Measurements from ENCODE around the gene HIP1R.
"Not testable (repeated sequence)": the region's sequence is repeated elsewhere in the genome, so short reads cannot be mapped to it uniquely, and the experiment has no call there.

Gene HIP1R

GRCh38 chr12:122804957-122805356 lies 30.3 kb upstream of the HIP1R start:
- DNase-seq (ENCODE audit: extremely low spot score); POLR2A ChIA-PET: not testable (repeated sequence)
- CTCF ChIA-PET: interaction anchor here (1.7 kb wide), 1 partner anchor 11 kb away, joined by 4 read pairs; no protein-coding TSS in a partner anchor
- TF ChIP-seq ZNF384 (IDR thresholded peaks at IDR 0.05): peak; percentile 36; the same call in 1 of the 2 replicates

DNA sequence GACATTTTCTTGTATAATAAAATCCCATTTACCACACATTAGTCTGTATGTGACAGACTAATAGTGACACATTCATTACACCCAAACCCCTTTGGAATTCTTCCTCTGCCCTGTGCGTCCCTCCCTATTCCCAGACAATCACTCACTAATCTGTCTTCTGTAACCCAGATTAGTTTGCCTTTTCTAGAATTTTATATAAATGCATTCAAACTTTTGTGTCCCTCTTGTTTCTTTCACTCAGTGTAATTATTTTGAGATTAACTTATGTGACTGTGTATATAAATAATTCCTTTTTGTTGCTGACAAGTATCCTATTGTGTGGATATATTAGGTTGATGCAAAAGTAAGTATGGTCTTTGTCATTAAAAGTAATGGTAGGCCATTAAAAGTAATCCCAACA lies 27.6 kb upstream of the HIP1R start:
- CTCF ChIA-PET: no interaction called here
- DNase-seq (ENCODE audit: extremely low spot score): no peak
- POLR2A ChIA-PET: no interaction called here
- TF ChIP-seq FOXA1 (IDR thresholded peaks at IDR 0.05) (no peak), SP1 (IDR thresholded peaks at IDR 0.05) (no peak), ELF4 (IDR thresholded peaks at IDR 0.05) (no peak), TARDBP (IDR thresholded peaks at IDR 0.05) (no peak), HDGF (IDR thresholded peaks at IDR 0.05; ENCODE audit: borderline replicate concordance) (no peak), L3MBTL2 (conservative IDR thresholded peaks at IDR 0.05) (no peak), NFRKB (IDR thresholded peaks at IDR 0.05) (no peak), CTBP1 (IDR thresholded peaks at IDR 0.05; ENCODE audit: borderline replicate concordance) (no peak)
- TF ChIP-seq, protein P1, sequence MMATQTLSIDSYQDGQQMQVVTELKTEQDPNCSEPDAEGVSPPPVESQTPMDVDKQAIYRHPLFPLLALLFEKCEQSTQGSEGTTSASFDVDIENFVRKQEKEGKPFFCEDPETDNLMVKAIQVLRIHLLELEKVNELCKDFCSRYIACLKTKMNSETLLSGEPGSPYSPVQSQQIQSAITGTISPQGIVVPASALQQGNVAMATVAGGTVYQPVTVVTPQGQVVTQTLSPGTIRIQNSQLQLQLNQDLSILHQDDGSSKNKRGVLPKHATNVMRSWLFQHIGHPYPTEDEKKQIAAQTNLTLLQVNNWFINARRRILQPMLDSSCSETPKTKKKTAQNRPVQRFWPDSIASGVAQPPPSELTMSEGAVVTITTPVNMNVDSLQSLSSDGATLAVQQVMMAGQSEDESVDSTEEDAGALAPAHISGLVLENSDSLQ (IDR thresholded peaks at IDR 0.05): no peak

GRCh38 chr12:122811777-122812176 lies 23.5 kb upstream of the HIP1R start:
- CTCF ChIA-PET: no interaction called here
- no peak for DNase-seq (ENCODE audit: extremely low spot score)
- POLR2A ChIA-PET: no interaction called here
- TF ChIP-seq ZNF384 (IDR thresholded peaks at IDR 0.05) (peak; percentile 61), BHLHE40 (IDR thresholded peaks at IDR 0.05; ENCODE audit: borderline replicate concordance) (no peak), ARNT (IDR thresholded peaks at IDR 0.05) (no peak), NFRKB (IDR thresholded peaks at IDR 0.05) (no peak)
- TF ChIP-seq, protein P1 (IDR thresholded peaks at IDR 0.05): no peak

- no peak for TF ChIP-seq FOXK2 (IDR thresholded peaks at IDR 0.05)
- TF ChIP-seq NFRKB (IDR thresholded peaks at IDR 0.05): no peak
- no peak for TF ChIP-seq SUZ12 (IDR thresholded peaks at IDR 0.05)
- no peak for TF ChIP-seq CTBP1 (IDR thresholded peaks at IDR 0.05; ENCODE audit: borderline replicate concordance)
- TF ChIP-seq L3MBTL2 (conservative IDR thresholded peaks at IDR 0.05): no peak
- TF ChIP-seq HDGF (IDR thresholded peaks at IDR 0.05; ENCODE audit: borderline replicate concordance): no peak
- TF ChIP-seq ELF4 (IDR thresholded peaks at IDR 0.05): no peak
- TF ChIP-seq TARDBP (IDR thresholded peaks at IDR 0.05): no peak
- no peak for TF ChIP-seq FOXA1 (IDR thresholded peaks at IDR 0.05)
- no peak for TF ChIP-seq FOXM1 (IDR thresholded peaks at IDR 0.05; ENCODE audit: borderline replicate concordance)
- TF ChIP-seq, protein P1 (IDR thresholded peaks at IDR 0.05): no peak
- TF ChIP-seq SP1 (IDR thresholded peaks at IDR 0.05): no peak
- TF ChIP-seq LEF1 (IDR thresholded peaks at IDR 0.05; ENCODE audit: borderline replicate concordance): no peak
- TF ChIP-seq BHLHE40 (IDR thresholded peaks at IDR 0.05; ENCODE audit: borderline replicate concordance): no peak
- no peak for TF ChIP-seq ZNF384 (IDR thresholded peaks at IDR 0.05)
- no peak for TF ChIP-seq ARNT (IDR thresholded peaks at IDR 0.05)
- POLR2A ChIA-PET: no interaction called here
- DNase-seq (ENCODE audit: extremely low spot score): no peak
- CTCF ChIA-PET: interaction anchor here (0.8 kb wide), 1 partner anchor 175 kb away, joined by 4 read pairs; no protein-coding TSS in a partner anchor
These were observed 21.9 kb upstream of the HIP1R start for GRCh38 chr12:122813310-122813713.

- CTCF ChIA-PET: interaction anchor here (0.7 kb wide), 1 partner anchor 14 kb away, joined by 3 read pairs; no protein-coding TSS in a partner anchor
- POLR2A ChIA-PET: no interaction called here
These were observed 16.0 kb upstream of the HIP1R start for GRCh38 chr12:122819209-122819785.

More at GRCh38 chr12:122819209-122819785, 16.0 kb upstream of the HIP1R start:
- no peak for DNase-seq (ENCODE audit: extremely low spot score)
- TF ChIP-seq CTBP1 (IDR thresholded peaks at IDR 0.05; ENCODE audit: borderline replicate concordance) (no peak), FOXM1 (IDR thresholded peaks at IDR 0.05; ENCODE audit: borderline replicate concordance) (no peak), L3MBTL2 (conservative IDR thresholded peaks at IDR 0.05) (no peak), SUZ12 (IDR thresholded peaks at IDR 0.05) (no peak), FOXA1 (IDR thresholded peaks at IDR 0.05) (no peak), ARNT (IDR thresholded peaks at IDR 0.05) (no peak), TARDBP (IDR thresholded peaks at IDR 0.05) (no peak), NFRKB (IDR thresholded peaks at IDR 0.05) (no peak), ZNF384 (IDR thresholded peaks at IDR 0.05) (no peak), FOXK2 (IDR thresholded peaks at IDR 0.05) (no peak), BHLHE40 (IDR thresholded peaks at IDR 0.05; ENCODE audit: borderline replicate concordance) (no peak), SP1 (IDR thresholded peaks at IDR 0.05) (no peak), LEF1 (IDR thresholded peaks at IDR 0.05; ENCODE audit: borderline replicate concordance) (no peak), ELF4 (IDR thresholded peaks at IDR 0.05) (no peak), HDGF (IDR thresholded peaks at IDR 0.05; ENCODE audit: borderline replicate concordance) (no peak)
- TF ChIP-seq, protein P1 (IDR thresholded peaks at IDR 0.05): no peak
